Measurements from ENCODE around the gene RAP1GAP2. TPM values are rescaled to one million over a fixed set of nuclear protein-coding genes. Genes with fewer than 3 reads are reported as not detected.

Gene RAP1GAP2
- total RNA-seq, 4 donors from 2014 or later, result 1.5 to 23.1 (median 6.7) TPM

- no peak overlapping the region for H3K4me3 ChIP-seq
- no peaks in the 10 kb centered on the region for H3K27me3 ChIP-seq
- no peak for TF ChIP-seq POLR2A (IDR thresholded peaks at IDR 0.05)
- TF ChIP-seq CTCF (IDR thresholded peaks at IDR 0.05), result no peak
- no peak overlapping the region for H3K27ac ChIP-seq
- intact Hi-C loops (cut with DNase I; ENCODE audit: low total_unique reads), result no loop called here
- no peak for DNase-seq
- no peaks in the 10 kb centered on the region for H3K4me1 ChIP-seq
- H3K9me3 ChIP-seq, result no peaks in the 10 kb centered on the region
- H3K36me3 ChIP-seq, result no peaks in the 10 kb centered on the region
Observed at GRCh38 chr17:3032258-3033247, 236.3 kb downstream of the RAP1GAP2 start.

DNA sequence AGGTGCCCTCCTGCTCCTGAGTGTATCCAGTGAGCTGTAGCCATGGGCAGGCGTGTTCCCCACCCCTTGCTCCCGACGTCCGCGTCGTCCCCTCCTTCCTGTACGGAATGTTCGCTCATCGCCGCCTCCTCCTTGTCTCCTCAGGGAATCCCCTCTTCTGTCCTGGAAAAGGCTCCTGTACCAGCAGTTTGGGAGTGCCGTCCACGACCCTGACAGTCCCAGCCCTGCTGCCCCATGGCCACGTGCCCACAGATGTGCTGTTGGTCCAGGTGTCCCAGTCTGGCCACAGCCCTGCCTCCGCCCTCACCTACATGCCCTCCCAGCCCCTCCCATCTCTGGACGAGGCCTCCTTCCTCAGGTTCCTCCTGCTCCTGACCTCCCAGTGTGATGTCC, 237.0 kb downstream of the RAP1GAP2 start:
- no peaks in the 10 kb centered on the region for H3K9me3 ChIP-seq
- H3K36me3 ChIP-seq, result no peaks in the 10 kb centered on the region
- no peak overlapping the region for H3K4me3 ChIP-seq
- DNase-seq, result no peak
- TF ChIP-seq POLR2A (IDR thresholded peaks at IDR 0.05), result no peak
- no peak for TF ChIP-seq CTCF (IDR thresholded peaks at IDR 0.05)
- H3K4me1 ChIP-seq, result no peaks in the 10 kb centered on the region
- no peaks in the 10 kb centered on the region for H3K27me3 ChIP-seq
- intact Hi-C loops (cut with DNase I; ENCODE audit: low total_unique reads), result no loop called here
- H3K27ac ChIP-seq, result no peak overlapping the region

- Histone ChIP-seq H3K9me3 (no peaks in the 10 kb centered on the region), H3K27me3 (no peaks in the 10 kb centered on the region), H3K27ac (no peak overlapping the region), H3K4me1 (no peaks in the 10 kb centered on the region), H3K4me3 (no peak overlapping the region), H3K36me3 (no peaks in the 10 kb centered on the region)
- TF ChIP-seq POLR2A (IDR thresholded peaks at IDR 0.05) (no peak), CTCF (IDR thresholded peaks at IDR 0.05) (no peak)
- DNase-seq, result no peak
- intact Hi-C loops (cut with DNase I; ENCODE audit: low total_unique reads), result no loop called here
Observed at GRCh38 chr17:3033741-3034577, 237.7 kb downstream of the RAP1GAP2 start.

DNA sequence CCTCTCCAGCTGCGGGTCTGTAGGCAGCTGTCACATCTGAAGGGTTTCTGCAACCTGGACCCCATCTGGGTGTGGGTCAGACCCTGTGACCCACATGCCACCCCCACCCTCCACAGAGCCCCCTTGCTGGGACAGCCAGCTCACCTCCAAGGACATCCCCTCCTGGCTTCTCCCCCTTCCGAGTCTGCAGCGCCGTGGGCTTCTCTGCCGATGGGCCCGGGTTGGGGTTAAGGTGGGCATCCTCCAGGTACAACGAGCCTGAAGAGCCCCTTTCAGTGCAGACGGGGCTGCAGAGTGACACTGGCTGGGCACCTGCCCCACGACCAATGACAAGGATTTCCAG, 238.3 kb downstream of the RAP1GAP2 start:
- TF ChIP-seq POLR2A (IDR thresholded peaks at IDR 0.05) (no peak), CTCF (IDR thresholded peaks at IDR 0.05) (no peak)
- Histone ChIP-seq H3K27ac (no peak overlapping the region), H3K4me3 (no peak overlapping the region), H3K36me3 (no peaks in the 10 kb centered on the region), H3K4me1 (no peaks in the 10 kb centered on the region), H3K9me3 (no peaks in the 10 kb centered on the region), H3K27me3 (no peaks in the 10 kb centered on the region)
- no peak for DNase-seq
- intact Hi-C loops (cut with DNase I; ENCODE audit: low total_unique reads), result no loop called here

Measured in uterus (tissue), 4 donors.